Small intestine (tissue), 7 donors: ENCODE results near the gene CNPY4. TPM values are rescaled to one million over a fixed set of nuclear protein-coding genes. Genes with fewer than 3 reads are reported as not detected.

Experiments
- DNase-seq, 2 donors: peaks; one replicate each; pipeline versions ENCODE4 v3.0.0 to v3.0.0-alpha.2; 2013
- FAIRE-seq: peaks from 2 replicates; lab custom pipeline; 2012; peaks lifted over from hg19 to GRCh38; lab: Jason Lieb, UNC
- H3K27ac ChIP-seq, 3 donors: one replicate each; pipeline ENCODE4 v1.5.1; 2013; ENCODE audit warnings: low read length in 2 of 3, mild to moderate bottlenecking in 2 of 3, control low read depth in 1 of 3, inconsistent platforms in 1 of 3, low read depth in 1 of 3, moderate library complexity in 1 of 3
- H3K27me3 ChIP-seq, 3 donors: one replicate each; pipeline ENCODE4 v1.6.1; 2013; ENCODE audit warnings: low read length in 3 of 3, inconsistent platforms in 1 of 3; ENCODE audit not compliant: control insufficient read depth in 3 of 3, insufficient read depth in 3 of 3
- H3K36me3 ChIP-seq, 3 donors: one replicate each; pipeline ENCODE4 v1.6.1; 2013; ENCODE audit warnings: low read length in 3 of 3, inconsistent platforms in 1 of 3, low read depth in 1 of 3, mild to moderate bottlenecking in 1 of 3, moderate library complexity in 1 of 3; ENCODE audit not compliant: control insufficient read depth in 3 of 3, insufficient read depth in 2 of 3
- H3K4me1 ChIP-seq, 3 donors: one replicate each; pipeline ENCODE4 v1.6.1; 2013; ENCODE audit warnings: low read length in 2 of 3, inconsistent platforms in 1 of 3, low read depth in 1 of 3, mild to moderate bottlenecking in 1 of 3, moderate library complexity in 1 of 3; ENCODE audit not compliant: control insufficient read depth in 3 of 3, insufficient read depth in 2 of 3
- H3K4me3 ChIP-seq, 3 donors: one replicate each; pipeline ENCODE4 v1.5.1; 2013; ENCODE audit warnings: low read length in 3 of 3, control low read depth in 1 of 3, inconsistent platforms in 1 of 3, low read depth in 1 of 3, mild to moderate bottlenecking in 1 of 3, moderate library complexity in 1 of 3
- H3K9me3 ChIP-seq, 2 donors: one replicate each; pipeline ENCODE4 v1.6.1; 2013; ENCODE audit warnings: low read depth in 1 of 2, low read length in 1 of 2; ENCODE audit not compliant: control insufficient read depth in 2 of 2, insufficient read depth in 1 of 2
- WGBS, 3 donors: extraction: QIAGEN DNeasy Blood & Tissue Kit; methylation state at CpG; one replicate each; pipeline ENCODE4 v1.1.7; 2013; 5-methylcytosine and 5-hydroxymethylcytosine counted together
- polyA plus RNA-seq, 4 donors: library from polyadenylated mRNA; stranded (reverse) in 3 of 4; unstranded in 1 of 4; fragments of 200-250 nt in 3 of 4; fragments of 120-200 nt in 1 of 4; gene quantifications; one replicate each; pipeline versions ENCODE4 v1.2.1 to v1.2.3, GENCODE V29; 2013
- donor health status: healthy with polysubstance abuse.
- donor health status: control.
- donor health status: control.
- donor health status: Bipolar disorder and iron deficiency.
- donor health status: healthy.

CNPY4 gene
- polyA plus RNA-seq, 4 donors, result 2.5 to 14.0 (median 7.5) TPM

- Histone ChIP-seq H3K27ac (peak overlapping the region in 1 of 3 donors; percentile 42), H3K4me1 (peaks cover 4 to 48% (median 5%) of the 10 kb centered on the region in 3 donors)
- no peak for FAIRE-seq
Measured at GRCh38 chr7:100157334-100158228, 38.1 kb downstream of the CNPY4 start.

GRCh38 chr7:100158229-100159098, 39.0 kb downstream of the CNPY4 start, which contains the start of gene TRAPPC14:
Gene TRAPPC14 (minus strand): TSS chr7:100158723. CDS start chr7:100158499, 224 bp downstream.
- peaks cover 3 to 47% (median 5%) of the 10 kb centered on the region in 3 donors for H3K4me1 ChIP-seq
- H3K27me3 ChIP-seq, result no peaks in the 10 kb centered on the region
- FAIRE-seq (no peak), DNase-seq (peak; percentile 81 to 94)
- H3K27ac ChIP-seq, result peak within 1 kb of the TSS; percentile 61 to 70 (median 67)
- H3K9me3 ChIP-seq, result no peaks in the 10 kb centered on the region
- peaks cover 2 to 41% (median 3%) of the 10 kb centered on the region in 3 donors for H3K36me3 ChIP-seq
- peak within 1 kb of the TSS; percentile 78 to 82 (median 78) for H3K4me3 ChIP-seq
- WGBS, 3 donors, result 0 to 1% (median 0%) methylated on average over 68 to 87 of the region's 87 CpGs

More at GRCh38 chr7:100157334-100158228, 38.1 kb downstream of the CNPY4 start:
- H3K9me3 ChIP-seq, result no peaks in the 10 kb centered on the region
- peak overlapping the region; percentile 78 to 82 (median 78) for H3K4me3 ChIP-seq
- 21 to 29% (median 22%) methylated on average over 21 to 32 of the region's 32 CpGs for WGBS, 3 donors
- no peaks in the 10 kb centered on the region for H3K27me3 ChIP-seq
- H3K36me3 ChIP-seq, result peaks cover 3 to 50% (median 5%) of the 10 kb centered on the region in 3 donors
- peak; percentile 49 to 59 for DNase-seq

- FAIRE-seq (no peak), DNase-seq (no peak)
- Histone ChIP-seq H3K27me3 (no peaks in the 10 kb centered on the region), H3K9me3 (no peaks in the 10 kb centered on the region), H3K4me3 (peak overlapping the region; percentile 78 to 82 (median 78)), H3K4me1 (peaks cover 0 to 40% (median 5%) of the 10 kb centered on the region in 3 donors), H3K27ac (peak overlapping the region in 2 of 3 donors; percentile 67 to 70), H3K36me3 (peaks cover 0 to 34% (median 3%) of the 10 kb centered on the region in 3 donors)
- WGBS, 3 donors, result 60 to 67% (median 65%) methylated on average over 7 of the region's 7 CpGs
Measured at GRCh38 chr7:100159099-100159623, 39.7 kb downstream of the CNPY4 start.

GRCh38 chr7:100160067-100160466, 40.6 kb downstream of the CNPY4 start:
- 88 to 94% (median 94%) methylated on average over 18 of the region's 18 CpGs for WGBS, 3 donors
- Histone ChIP-seq H3K36me3 (peaks cover 0 to 25% (median 3%) of the 10 kb centered on the region in 3 donors), H3K27ac (no peak overlapping the region), H3K27me3 (no peaks in the 10 kb centered on the region), H3K4me3 (no peak overlapping the region), H3K4me1 (peaks cover 0 to 31% (median 4%) of the 10 kb centered on the region in 3 donors), H3K9me3 (no peaks in the 10 kb centered on the region)
- FAIRE-seq (no peak), DNase-seq (no peak)

- peaks cover 0 to 23% (median under 1%) of the 10 kb centered on the region in 3 donors for H3K4me1 ChIP-seq
- no peaks in the 10 kb centered on the region for H3K36me3 ChIP-seq
- FAIRE-seq (no peak), DNase-seq (peak; percentile 78 to 79)
- H3K4me3 ChIP-seq, result no peak overlapping the region
- peak overlapping the region in 2 of 3 donors; percentile 26 to 62 for H3K27ac ChIP-seq
- no peaks in the 10 kb centered on the region for H3K9me3 ChIP-seq
- WGBS, 3 donors, result 6 to 50% (median 18%) methylated on average over 6 of the region's 6 CpGs
- H3K27me3 ChIP-seq, result peaks cover 0 to 14% (median 0%) of the 10 kb centered on the region in 3 donors
Measured at GRCh38 chr7:100163006-100163531, 43.6 kb downstream of the CNPY4 start.

GRCh38 chr7:100163871-100164270, 44.4 kb downstream of the CNPY4 start:
- H3K27ac ChIP-seq, result no peak overlapping the region
- no peak for DNase-seq
- no peak overlapping the region for H3K4me3 ChIP-seq
- no peaks in the 10 kb centered on the region for H3K9me3 ChIP-seq
- no peak for FAIRE-seq
- H3K36me3 ChIP-seq, result no peaks in the 10 kb centered on the region
- H3K4me1 ChIP-seq, result peaks cover 0 to 31% (median 3%) of the 10 kb centered on the region in 3 donors
- 88 to 94% (median 89%) methylated on average over 5 of the region's 5 CpGs for WGBS, 3 donors
- H3K27me3 ChIP-seq, result peaks cover 0 to 14% (median 0%) of the 10 kb centered on the region in 3 donors

- no peak for FAIRE-seq
- WGBS, 3 donors, result 73 to 86% (median 74%) methylated on average over 16 of the region's 16 CpGs
- no peak for DNase-seq
- no peak overlapping the region for H3K27ac ChIP-seq
- no peaks in the 10 kb centered on the region for H3K9me3 ChIP-seq
- H3K27me3 ChIP-seq, result peaks cover 0 to 31% (median 0%) of the 10 kb centered on the region in 3 donors
- no peaks in the 10 kb centered on the region for H3K36me3 ChIP-seq
- no peak overlapping the region for H3K4me3 ChIP-seq
- H3K4me1 ChIP-seq, result peaks cover 3 to 32% (median 4%) of the 10 kb centered on the region in 3 donors
Measured at GRCh38 chr7:100166317-100166940, 47.0 kb downstream of the CNPY4 start.
